ENCODE data around the gene RFXAP.

RFXAP gene

DNA sequence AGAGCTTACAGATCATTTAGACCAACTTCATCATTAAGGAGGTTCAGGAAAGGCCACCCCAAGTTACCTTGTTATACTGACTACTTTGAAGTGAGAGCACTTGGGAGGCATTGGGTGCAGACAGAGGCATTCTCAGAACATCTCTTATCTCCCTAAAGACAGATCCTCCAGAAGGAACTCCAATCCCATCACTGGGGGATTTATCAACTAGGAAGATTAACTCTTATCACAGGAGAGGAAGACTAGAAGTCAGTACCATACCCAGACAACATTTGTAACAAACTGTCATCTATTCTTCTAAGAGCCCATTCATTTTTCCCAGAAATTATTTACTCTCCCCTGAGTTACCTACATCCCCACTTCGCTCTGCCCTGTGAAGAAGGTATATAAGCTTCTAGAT lies 5.8 kb upstream of the RFXAP start:
- Histone ChIP-seq H3K9me3 (ENCODE audit: insufficient read depth, low read depth, low read length) (no peaks in the 10 kb centered on the region), H4K8ac (ENCODE audit: low read depth, low read length) (no peak overlapping the region), H2BK12ac (ENCODE audit: low read length) (no peak overlapping the region)

DNA sequence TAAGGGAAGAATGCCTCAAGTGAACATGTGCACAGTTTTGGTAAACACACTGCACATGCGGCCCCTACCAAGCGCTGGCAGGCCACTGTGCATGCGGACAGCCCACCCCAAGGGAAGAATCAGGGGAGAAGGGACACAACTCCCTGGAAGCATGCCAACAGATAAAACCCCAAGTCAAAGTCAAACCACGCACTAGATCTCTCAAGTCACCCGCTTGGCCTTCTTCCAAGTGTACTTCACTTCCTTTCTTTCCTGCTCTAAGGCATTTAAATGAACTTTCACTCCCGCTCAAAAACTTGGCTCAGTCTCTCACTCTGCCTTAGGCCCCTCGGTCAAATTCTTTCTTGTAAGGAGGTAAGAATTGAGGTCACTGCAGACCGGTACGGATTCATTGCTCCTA lies 4.6 kb upstream of the RFXAP start:
- Histone ChIP-seq H2AK5ac (ENCODE audit: low read length) (no peak overlapping the region), H4K12ac (ENCODE audit: low read depth, low read length) (no peak overlapping the region), H4K91ac (ENCODE audit: low read depth, low read length) (no peak overlapping the region), H3K4me2 (ENCODE audit: low read length) (no peak overlapping the region), H3K18ac (ENCODE audit: low read length) (no peak overlapping the region), H3K14ac (ENCODE audit: low read length) (no peak overlapping the region), H2BK120ac (ENCODE audit: insufficient read depth, low read length, poor library complexity) (no peak overlapping the region), H3K79me1 (ENCODE audit: low read length) (peaks cover 4% of the 10 kb centered on the region), H2BK5ac (ENCODE audit: low read depth, low read length, poor library complexity) (no peak overlapping the region), H3K36me3 (ENCODE audit: control insufficient read depth in 1 of 2, insufficient read depth in 2 of 2, low read length in 2 of 2) (no peaks in the 10 kb centered on the region), H3K27me3 (ENCODE audit: insufficient read depth, low read length) (no peaks in the 10 kb centered on the region), H2AFZ (ENCODE audit: insufficient read depth, low read length, poor library complexity) (no peak overlapping the region), H2BK12ac (ENCODE audit: low read length) (no peak overlapping the region), H4K8ac (ENCODE audit: low read depth, low read length) (no peak overlapping the region), H3K4me3 (ENCODE audit: low read depth, low read length) (no peak overlapping the region), H3K4me1 (ENCODE audit: control insufficient read depth in 1 of 2, insufficient read depth in 2 of 2, low read length in 2 of 2) (no peaks in the 10 kb centered on the region), H3K27ac (ENCODE audit: low read depth, low read length) (no peak overlapping the region), H3K9ac (ENCODE audit: low read length) (no peak overlapping the region), H3K79me2 (ENCODE audit: control insufficient read depth, insufficient read depth, low read length, poor library complexity) (no peaks in the 10 kb centered on the region), H3K9me3 (ENCODE audit: insufficient read depth, low read depth, low read length) (no peaks in the 10 kb centered on the region), H3K4ac (ENCODE audit: low read depth, low read length) (no peak overlapping the region), H3K23ac (ENCODE audit: low read length) (no peak overlapping the region)
- no CpG with 5 or more reads among the region's 9 CpGs for WGBS (ENCODE audit: extremely low coverage, insufficient coverage, insufficient read length)
- no peak for DNase-seq

More for the DNA sequence above, 5.8 kb upstream of the RFXAP start:
- H4K91ac ChIP-seq (ENCODE audit: low read depth, low read length), result no peak overlapping the region
- H2AFZ ChIP-seq (ENCODE audit: insufficient read depth, low read length, poor library complexity), result no peak overlapping the region
- no peak overlapping the region for H3K14ac ChIP-seq (ENCODE audit: low read length)
- H3K23ac ChIP-seq (ENCODE audit: low read length), result no peak overlapping the region
- no peak overlapping the region for H4K12ac ChIP-seq (ENCODE audit: low read depth, low read length)
- H3K4me3 ChIP-seq (ENCODE audit: low read depth, low read length), result no peak overlapping the region
- H3K27ac ChIP-seq (ENCODE audit: low read depth, low read length), result no peak overlapping the region
- no peak for DNase-seq
- no peak overlapping the region for H3K18ac ChIP-seq (ENCODE audit: low read length)
- H3K4me2 ChIP-seq (ENCODE audit: low read length), result no peak overlapping the region
- no peaks in the 10 kb centered on the region for H3K36me3 ChIP-seq (ENCODE audit: control insufficient read depth in 1 of 2, insufficient read depth in 2 of 2, low read length in 2 of 2)
- no peaks in the 10 kb centered on the region for H3K4me1 ChIP-seq (ENCODE audit: control insufficient read depth in 1 of 2, insufficient read depth in 2 of 2, low read length in 2 of 2)
- H3K79me2 ChIP-seq (ENCODE audit: control insufficient read depth, insufficient read depth, low read length, poor library complexity), result no peaks in the 10 kb centered on the region
- H3K9ac ChIP-seq (ENCODE audit: low read length), result no peak overlapping the region
- no peak overlapping the region for H2AK5ac ChIP-seq (ENCODE audit: low read length)
- H2BK120ac ChIP-seq (ENCODE audit: insufficient read depth, low read length, poor library complexity), result no peak overlapping the region
- no peaks in the 10 kb centered on the region for H3K27me3 ChIP-seq (ENCODE audit: insufficient read depth, low read length)
- no peak overlapping the region for H2BK5ac ChIP-seq (ENCODE audit: low read depth, low read length, poor library complexity)
- H3K79me1 ChIP-seq (ENCODE audit: low read length), result no peaks in the 10 kb centered on the region
- no CpG with 5 or more reads among the region's 1 CpG for WGBS (ENCODE audit: extremely low coverage, insufficient coverage, insufficient read length)
- no peak overlapping the region for H3K4ac ChIP-seq (ENCODE audit: low read depth, low read length)

DNA sequence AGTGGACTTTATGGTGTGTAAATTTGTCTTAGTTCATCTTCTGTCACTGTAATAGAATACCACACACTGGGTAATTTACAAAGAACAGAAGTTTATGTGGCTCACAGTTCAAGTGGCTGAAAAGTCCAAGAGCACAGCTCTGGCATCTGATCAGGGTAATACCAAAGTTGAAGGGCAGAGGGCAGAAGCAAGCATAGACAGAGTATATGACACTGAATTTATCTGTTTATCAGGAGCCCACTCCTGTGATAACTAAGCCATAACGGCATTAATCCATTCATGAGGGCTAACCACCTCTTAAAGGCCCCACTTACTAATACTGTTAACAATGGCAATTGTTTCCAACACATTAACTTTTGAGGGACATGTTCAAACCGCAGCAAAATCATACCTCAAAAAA lies 4.0 kb upstream of the RFXAP start:
- Histone ChIP-seq H3K79me1 (ENCODE audit: low read length) (peaks cover 4% of the 10 kb centered on the region), H3K79me2 (ENCODE audit: control insufficient read depth, insufficient read depth, low read length, poor library complexity) (no peaks in the 10 kb centered on the region), H3K4me3 (ENCODE audit: low read depth, low read length) (no peak overlapping the region), H2AK5ac (ENCODE audit: low read length) (no peak overlapping the region), H4K91ac (ENCODE audit: low read depth, low read length) (no peak overlapping the region), H4K12ac (ENCODE audit: low read depth, low read length) (no peak overlapping the region), H3K18ac (ENCODE audit: low read length) (no peak overlapping the region), H2AFZ (ENCODE audit: insufficient read depth, low read length, poor library complexity) (no peak overlapping the region), H3K4me2 (ENCODE audit: low read length) (no peak overlapping the region), H4K8ac (ENCODE audit: low read depth, low read length) (no peak overlapping the region), H3K9me3 (ENCODE audit: insufficient read depth, low read depth, low read length) (no peaks in the 10 kb centered on the region), H3K4ac (ENCODE audit: low read depth, low read length) (no peak overlapping the region), H3K36me3 (ENCODE audit: control insufficient read depth in 1 of 2, insufficient read depth in 2 of 2, low read length in 2 of 2) (no peaks in the 10 kb centered on the region), H3K14ac (ENCODE audit: low read length) (no peak overlapping the region), H2BK12ac (ENCODE audit: low read length) (no peak overlapping the region), H2BK120ac (ENCODE audit: insufficient read depth, low read length, poor library complexity) (no peak overlapping the region), H3K9ac (ENCODE audit: low read length) (no peak overlapping the region), H3K27ac (ENCODE audit: low read depth, low read length) (no peak overlapping the region), H3K4me1 (ENCODE audit: control insufficient read depth in 1 of 2, insufficient read depth in 2 of 2, low read length in 2 of 2) (peaks cover 3 to 5% of the 10 kb centered on the region in 2 experiments), H3K23ac (ENCODE audit: low read length) (no peak overlapping the region), H2BK5ac (ENCODE audit: low read depth, low read length, poor library complexity) (no peak overlapping the region), H3K27me3 (ENCODE audit: insufficient read depth, low read length) (no peaks in the 10 kb centered on the region)
- WGBS (ENCODE audit: extremely low coverage, insufficient coverage, insufficient read length), result no CpG with 5 or more reads among the region's 2 CpGs
- peak in 1 of 2 donors; percentile 31 for DNase-seq

DNA sequence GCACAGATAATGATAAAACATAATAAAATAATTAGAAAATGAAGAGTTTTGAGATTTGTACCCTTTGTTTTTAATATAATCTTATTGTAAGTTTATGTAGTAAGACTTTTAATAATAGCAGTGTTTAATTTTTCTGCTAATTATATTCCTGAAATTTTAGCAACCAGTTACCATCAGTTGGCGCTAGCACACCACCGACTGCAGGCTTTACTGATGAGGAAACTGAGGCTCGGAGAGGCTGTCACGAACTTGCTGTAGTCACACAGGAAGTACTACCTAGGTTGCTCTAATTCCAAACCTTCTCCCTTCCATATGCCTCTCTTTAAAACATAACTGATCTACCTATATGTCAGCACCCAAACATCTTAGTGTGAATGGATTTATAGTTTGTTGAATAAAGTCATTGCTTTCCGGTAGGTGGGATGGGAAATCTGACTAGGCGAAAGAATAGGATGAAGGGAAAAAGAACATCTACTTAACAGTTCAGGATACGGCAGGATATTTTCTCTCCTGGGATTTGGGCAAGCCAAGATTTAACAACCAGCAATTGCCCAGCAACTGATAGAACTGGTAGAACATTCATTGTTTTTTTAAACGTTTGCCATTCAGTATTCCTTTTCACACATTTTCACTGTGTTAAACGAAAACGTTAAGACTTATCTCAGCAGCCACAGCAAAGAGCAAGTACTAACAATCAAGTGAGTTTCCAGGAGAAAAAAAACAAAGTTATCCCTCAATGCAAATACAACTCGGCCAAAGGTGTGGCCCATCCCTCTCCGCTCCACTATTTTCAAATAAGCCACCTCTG lies 822 bp upstream of the RFXAP start:
- WGBS (ENCODE audit: extremely low coverage, insufficient coverage, insufficient read length), result no CpG with 5 or more reads among the region's 12 CpGs
- H2AFZ ChIP-seq (ENCODE audit: insufficient read depth, low read length, poor library complexity), result peak overlapping the region; percentile 99
- H4K8ac ChIP-seq (ENCODE audit: low read depth, low read length), result peak overlapping the region; percentile 86
- H3K4ac ChIP-seq (ENCODE audit: low read depth, low read length), result no peak overlapping the region
- DNase-seq, result no peak
- no peak overlapping the region for H2BK5ac ChIP-seq (ENCODE audit: low read depth, low read length, poor library complexity)
- H2BK120ac ChIP-seq (ENCODE audit: insufficient read depth, low read length, poor library complexity), result no peak overlapping the region
- peak overlapping the region; percentile 99 for H3K4me2 ChIP-seq (ENCODE audit: low read length)
- peaks cover 4% of the 10 kb centered on the region for H3K79me1 ChIP-seq (ENCODE audit: low read length)
- H3K9ac ChIP-seq (ENCODE audit: low read length), result no peak overlapping the region
- H3K23ac ChIP-seq (ENCODE audit: low read length), result no peak overlapping the region
- H2BK12ac ChIP-seq (ENCODE audit: low read length), result no peak overlapping the region
- H4K12ac ChIP-seq (ENCODE audit: low read depth, low read length), result no peak overlapping the region
- no peak overlapping the region for H4K91ac ChIP-seq (ENCODE audit: low read depth, low read length)
- no peak overlapping the region for H2AK5ac ChIP-seq (ENCODE audit: low read length)
- no peaks in the 10 kb centered on the region for H3K27me3 ChIP-seq (ENCODE audit: insufficient read depth, low read length)
- no peak overlapping the region for H3K18ac ChIP-seq (ENCODE audit: low read length)
- peak overlapping the region; percentile 87 for H3K4me3 ChIP-seq (ENCODE audit: low read depth, low read length)
- no peaks in the 10 kb centered on the region for H3K79me2 ChIP-seq (ENCODE audit: control insufficient read depth, insufficient read depth, low read length, poor library complexity)
- H3K36me3 ChIP-seq (ENCODE audit: control insufficient read depth in 1 of 2, insufficient read depth in 2 of 2, low read length in 2 of 2), result no peaks in the 10 kb centered on the region
- peaks cover 3 to 5% of the 10 kb centered on the region in 2 experiments for H3K4me1 ChIP-seq (ENCODE audit: control insufficient read depth in 1 of 2, insufficient read depth in 2 of 2, low read length in 2 of 2)
- H3K9me3 ChIP-seq (ENCODE audit: insufficient read depth, low read depth, low read length), result no peaks in the 10 kb centered on the region
- no peak overlapping the region for H3K27ac ChIP-seq (ENCODE audit: low read depth, low read length)
- H3K14ac ChIP-seq (ENCODE audit: low read length), result no peak overlapping the region
